ENCODE data around the gene FRK.
"Not testable (repeated sequence)": the region's sequence is repeated elsewhere in the genome, so short reads cannot be mapped to it uniquely, and the experiment has no call there.

The FRK gene

GRCh38 chr6:115891750-115892149 lies 168.9 kb downstream of the FRK start:
- in situ Hi-C loops (cut with MboI; ENCODE audit: low sequenced_read_pairs): no loop called here

GRCh38 chr6:115891111-115891669 lies 169.5 kb downstream of the FRK start:
- in situ Hi-C loops (cut with MboI; ENCODE audit: low sequenced_read_pairs): no loop called here

GRCh38 chr6:115890238-115890637 lies 170.5 kb downstream of the FRK start:
- in situ Hi-C loops (cut with MboI; ENCODE audit: low sequenced_read_pairs): no loop called here

DNA sequence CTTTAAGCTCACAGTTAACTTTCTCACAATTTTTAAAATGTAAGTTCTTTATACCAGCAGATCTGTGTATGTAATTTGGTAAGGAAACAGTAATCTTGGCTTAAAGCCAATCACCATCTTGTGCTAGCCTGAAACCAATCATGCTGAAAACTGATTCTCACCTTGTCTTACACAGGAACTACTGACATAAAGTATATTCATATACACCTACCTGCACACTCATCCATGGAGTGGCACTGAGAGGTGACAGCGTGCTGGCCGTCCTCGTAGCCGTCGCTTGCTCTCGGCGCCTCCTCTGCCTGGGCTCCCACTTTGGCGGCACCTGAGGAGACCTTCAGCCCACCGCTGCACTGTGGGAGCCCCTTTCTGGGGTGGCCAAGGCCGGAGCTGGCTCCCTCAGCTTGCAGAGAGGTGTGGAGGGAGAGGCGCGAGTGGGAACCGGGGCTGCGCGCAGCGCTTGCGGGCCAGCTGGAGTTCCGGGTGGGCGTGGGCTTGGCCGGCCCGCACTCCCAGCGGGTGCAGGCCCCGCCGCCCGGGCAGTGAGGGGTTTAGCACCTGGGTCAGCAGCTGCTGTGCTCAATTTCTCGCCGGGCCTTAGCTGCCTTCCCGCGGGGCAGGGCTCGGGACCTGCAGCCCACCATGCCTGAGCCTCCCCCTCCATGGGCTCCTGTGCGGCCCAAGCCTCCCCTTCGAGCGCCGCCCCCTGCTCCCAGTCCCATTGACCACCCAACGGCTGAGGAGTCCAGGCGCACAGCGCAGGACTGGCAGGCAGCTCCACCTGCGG lies 171.8 kb downstream of the FRK start:
- in situ Hi-C loops (cut with MboI; ENCODE audit: low sequenced_read_pairs): not testable (repeated sequence)

GRCh38 chr6:115887891-115888290 lies 172.8 kb downstream of the FRK start:
- in situ Hi-C loops (cut with MboI; ENCODE audit: low sequenced_read_pairs): no loop called here

DNA sequence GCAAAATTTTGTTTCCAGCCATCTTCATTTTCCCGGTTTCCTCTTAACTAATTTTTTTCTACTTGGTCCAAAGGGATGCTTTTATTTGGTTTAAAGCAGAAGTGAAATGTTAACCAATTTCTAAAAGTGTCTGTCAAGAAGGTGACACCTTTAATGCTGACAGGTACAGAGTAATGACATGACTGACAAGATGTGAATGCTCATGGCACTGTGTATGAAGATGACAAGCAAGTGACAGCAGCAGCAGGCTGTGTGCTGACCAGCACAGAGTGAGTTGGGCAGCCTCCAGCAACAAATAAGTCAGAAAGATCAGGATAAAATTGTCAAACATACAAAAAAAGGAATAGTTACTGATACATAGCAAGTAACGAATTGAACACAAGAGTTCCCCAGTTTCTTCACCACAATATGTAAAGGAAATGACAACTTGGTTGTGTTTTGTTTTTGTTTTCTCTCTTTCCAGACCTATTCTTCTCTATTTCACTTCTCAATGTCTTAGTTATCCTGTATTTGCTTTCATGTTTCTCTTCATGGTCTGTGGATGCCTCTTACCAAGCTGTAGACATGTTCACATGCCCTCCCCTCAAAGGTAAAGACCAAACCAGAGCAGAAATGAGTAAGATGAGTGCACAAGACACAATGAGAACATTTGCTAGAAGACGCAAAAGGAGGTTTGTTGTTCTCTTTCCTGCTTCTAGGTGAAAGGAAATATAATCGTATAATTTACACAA lies 174.9 kb downstream of the FRK start:
- in situ Hi-C loops (cut with MboI; ENCODE audit: low sequenced_read_pairs): no loop called here

- in situ Hi-C loops (cut with MboI; ENCODE audit: low sequenced_read_pairs): no loop called here
Observed at GRCh38 chr6:115882771-115883170, 177.9 kb downstream of the FRK start.

DNA sequence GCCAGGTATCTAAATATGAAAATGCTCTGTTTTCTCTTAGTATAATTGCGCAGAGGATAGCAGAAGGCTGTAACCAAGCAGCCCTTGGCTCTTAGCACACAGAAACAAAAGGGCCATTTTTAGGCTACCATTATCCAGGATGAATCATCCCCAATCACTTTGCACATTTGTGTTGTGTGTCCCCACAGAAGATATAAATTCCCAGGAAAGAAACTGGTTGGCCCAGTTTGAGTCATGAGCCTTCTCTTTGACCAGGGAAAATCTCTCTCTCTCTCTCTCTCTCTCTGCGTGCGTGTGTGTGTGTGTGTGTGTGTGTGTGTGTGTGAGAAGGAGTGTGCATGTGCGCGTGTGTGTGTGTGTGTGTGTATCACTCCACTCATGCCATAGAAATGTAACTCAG lies 178.5 kb downstream of the FRK start:
- in situ Hi-C loops (cut with MboI; ENCODE audit: low sequenced_read_pairs): no loop called here

Measured in HL-60/S4 treated with retinoic acid at 250 ng/mL for 4 days and 3 days (cell line).